ENCODE results near the gene RAB34. TPM values are rescaled to one million over a fixed set of nuclear protein-coding genes. Genes with fewer than 3 reads are reported as not detected.

Gene RAB34
- total RNA-seq, 1 experiment from 2014 or later = 105 TPM

- no TSS peak for BruUV-seq (replicated peaks)
- TF ChIP-seq CTCF (IDR thresholded peaks at IDR 0.05; ENCODE audit: unreplicated experiment) = no peak
- Mint-ChIP-seq H3K9me3 (ENCODE audit: unreplicated experiment) (no peaks in the 10 kb centered on the region), H3K27me3 (ENCODE audit: insufficient read depth, unreplicated experiment) (no peaks in the 10 kb centered on the region), H3K27ac (ENCODE audit: low read depth, unreplicated experiment) (no peak overlapping the region), H3K36me3 (ENCODE audit: insufficient read depth, unreplicated experiment) (peaks cover 100% of the 10 kb centered on the region), H3K4me1 (ENCODE audit: insufficient read depth, unreplicated experiment) (no peaks in the 10 kb centered on the region), H3K4me3 (ENCODE audit: unreplicated experiment) (no peak overlapping the region)
- intact Hi-C loops (cut with micrococcal nuclease) = no loop called here
- DNase-seq (ENCODE audit: unreplicated experiment) = no peak
- ChIA-PET CTCF (interaction anchor here (0.6 to 1.6 kb wide), 2 partner anchors 9 to 328 kb away, joined by 3 to 4 read pairs; no protein-coding TSS in a partner anchor), POLR2A (interaction anchor here (0.9 to 1.4 kb wide), 2 partner anchors 9 to 24 kb away, joined by 5 to 8 read pairs; partner anchors contain the start of genes SDF2 and SUPT6H)
These were observed 31.4 kb downstream of the RAB34 start for GRCh38 chr17:28686296-28686695.

- intact Hi-C loops (cut with micrococcal nuclease) = no loop called here
- Mint-ChIP-seq H3K4me1 (ENCODE audit: insufficient read depth, unreplicated experiment) (no peaks in the 10 kb centered on the region), H3K9me3 (ENCODE audit: unreplicated experiment) (no peaks in the 10 kb centered on the region), H3K4me3 (ENCODE audit: unreplicated experiment) (no peak overlapping the region), H3K36me3 (ENCODE audit: insufficient read depth, unreplicated experiment) (peaks cover 100% of the 10 kb centered on the region), H3K27me3 (ENCODE audit: insufficient read depth, unreplicated experiment) (no peaks in the 10 kb centered on the region), H3K27ac (ENCODE audit: low read depth, unreplicated experiment) (peak overlapping the region; percentile 49)
- DNase-seq (ENCODE audit: unreplicated experiment) = no peak
- no TSS peak for BruUV-seq (replicated peaks)
- POLR2A ChIA-PET = interaction anchor here (0.6 to 1.4 kb wide), 3 partner anchors 8 to 37 kb away, joined by 3 to 8 read pairs (median 5); partner anchors contain the start of genes SDF2 and SUPT6H
- CTCF ChIA-PET = interaction anchor here (0.6 kb wide), 1 partner anchor 37 kb away, joined by 4 read pairs; no protein-coding TSS in a partner anchor
- no peak for TF ChIP-seq CTCF (IDR thresholded peaks at IDR 0.05; ENCODE audit: unreplicated experiment)
These were observed 32.3 kb downstream of the RAB34 start for GRCh38 chr17:28685366-28685765.

- CTCF ChIA-PET = no interaction called here
- POLR2A ChIA-PET = interaction anchor here (0.6 kb wide), 1 partner anchor 36 kb away, joined by 3 read pairs; no protein-coding TSS in a partner anchor
- Mint-ChIP-seq H3K27ac (ENCODE audit: low read depth, unreplicated experiment) (no peak overlapping the region), H3K4me3 (ENCODE audit: unreplicated experiment) (no peak overlapping the region), H3K27me3 (ENCODE audit: insufficient read depth, unreplicated experiment) (no peaks in the 10 kb centered on the region), H3K9me3 (ENCODE audit: unreplicated experiment) (no peaks in the 10 kb centered on the region), H3K4me1 (ENCODE audit: insufficient read depth, unreplicated experiment) (no peaks in the 10 kb centered on the region), H3K36me3 (ENCODE audit: insufficient read depth, unreplicated experiment) (peaks cover 99% of the 10 kb centered on the region)
- no peak for TF ChIP-seq CTCF (IDR thresholded peaks at IDR 0.05; ENCODE audit: unreplicated experiment)
- DNase-seq (ENCODE audit: unreplicated experiment) = peak; percentile 52
- intact Hi-C loops (cut with micrococcal nuclease) = no loop called here
- BruUV-seq (replicated peaks) = no TSS peak
These were observed 32.7 kb downstream of the RAB34 start for GRCh38 chr17:28684963-28685362.

GRCh38 chr17:28682655-28683054 lies 35.0 kb downstream of the RAB34 start:
- ChIA-PET POLR2A (interaction anchor here (1.2 to 3.6 kb wide), 4 partner anchors 8 to 28 kb away, joined by 3 to 11 read pairs (median 4); partner anchors contain the start of genes SDF2 and SUPT6H), CTCF (interaction anchor here (0.6 to 1.8 kb wide), 2 partner anchors 8 to 431 kb away, joined by 3 to 6 read pairs; no protein-coding TSS in a partner anchor)
- no peaks in the 10 kb centered on the region for H3K4me1 Mint-ChIP-seq (ENCODE audit: insufficient read depth, unreplicated experiment)
- peaks cover 98% of the 10 kb centered on the region for H3K36me3 Mint-ChIP-seq (ENCODE audit: insufficient read depth, unreplicated experiment)
- DNase-seq (ENCODE audit: unreplicated experiment) = no peak
- H3K9me3 Mint-ChIP-seq (ENCODE audit: unreplicated experiment) = no peaks in the 10 kb centered on the region
- TF ChIP-seq CTCF (IDR thresholded peaks at IDR 0.05; ENCODE audit: unreplicated experiment) = no peak
- H3K27me3 Mint-ChIP-seq (ENCODE audit: insufficient read depth, unreplicated experiment) = no peaks in the 10 kb centered on the region
- H3K4me3 Mint-ChIP-seq (ENCODE audit: unreplicated experiment) = no peak overlapping the region
- no TSS peak for BruUV-seq (replicated peaks)
- H3K27ac Mint-ChIP-seq (ENCODE audit: low read depth, unreplicated experiment) = no peak overlapping the region
- intact Hi-C loops (cut with micrococcal nuclease) = no loop called here
